HG03558 (cell line): ENCODE results near the gene UFC1.

ENCODE experiments used
- ATAC-seq: cut with Tn5 transposase; IDR thresholded peaks from one replicate; pipeline ENCODE4 v1.9.1; 2021; ENCODE audit warnings: moderate number of reproducible peaks; ENCODE audit not compliant: unreplicated experiment; ENCODE audit errors: extremely low read depth

The UFC1 gene

DNA sequence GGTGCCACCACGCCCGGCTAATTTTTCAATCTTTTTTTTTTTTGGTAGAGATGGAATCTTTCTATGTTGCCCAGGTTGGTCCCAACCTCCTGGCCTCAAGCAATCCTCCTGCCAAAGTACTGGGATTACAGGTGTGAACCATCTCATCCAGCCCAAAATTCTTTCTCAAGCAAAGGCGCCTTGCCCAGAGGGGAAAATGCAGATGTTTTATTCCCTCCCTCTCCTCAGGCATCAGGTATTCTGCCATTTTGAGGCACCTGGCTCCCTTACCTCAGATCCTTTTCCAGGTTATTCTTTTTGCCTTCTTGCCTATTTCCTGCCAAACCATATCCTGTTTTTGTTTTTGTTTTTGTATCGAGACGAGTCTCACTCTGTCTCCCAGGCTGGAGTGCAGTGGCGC is 34.6 kb downstream of the UFC1 start:
- ATAC-seq, result no peak

DNA sequence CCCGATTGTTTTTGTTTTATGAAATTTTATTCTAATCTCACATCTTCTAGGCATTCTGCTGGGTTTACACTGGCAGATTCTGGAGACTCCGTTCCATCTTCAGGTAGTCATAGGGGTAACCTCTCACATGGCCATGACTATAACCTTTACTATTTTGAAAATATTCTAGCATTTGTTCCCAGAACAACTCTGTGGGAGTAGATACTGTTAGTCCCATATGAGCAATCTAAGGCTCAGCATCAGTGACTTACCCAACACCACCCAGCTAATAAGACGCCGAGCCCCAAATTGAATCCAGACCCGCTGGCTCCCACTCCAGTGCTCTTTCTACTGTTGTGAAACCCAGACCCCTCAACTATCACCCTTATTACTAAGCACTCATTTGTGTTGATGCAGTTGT is 35.3 kb downstream of the UFC1 start:
- ATAC-seq, result no peak

DNA sequence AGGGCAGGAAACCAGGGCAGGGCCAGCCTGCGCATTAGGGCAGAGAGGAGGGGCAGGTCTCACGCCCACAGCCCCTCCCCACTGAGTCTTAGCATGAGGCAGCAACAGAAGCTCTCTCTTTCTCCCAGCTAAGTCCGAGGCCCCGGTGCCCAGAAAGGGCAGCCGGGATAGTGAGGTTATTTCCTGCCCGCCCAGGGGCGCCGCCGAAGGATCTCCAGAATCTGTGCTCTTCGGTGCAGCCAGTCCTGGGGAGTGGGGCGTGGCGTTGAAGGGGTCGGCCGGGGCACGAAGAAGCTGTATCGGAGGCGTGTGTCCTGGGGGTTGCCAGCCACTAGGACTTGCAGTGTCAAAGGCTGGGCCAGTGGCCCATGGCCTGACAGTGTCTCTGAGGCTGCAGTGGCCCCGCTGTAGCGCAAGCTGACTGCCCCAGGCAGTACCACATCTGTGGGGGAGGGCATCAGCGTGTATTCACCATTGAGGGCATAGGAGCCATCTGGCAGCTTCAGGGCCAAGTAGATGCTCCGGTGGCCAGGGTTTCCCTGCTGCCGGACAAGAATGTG is 37.3 kb downstream of the UFC1 start:
- ATAC-seq, result no peak

DNA sequence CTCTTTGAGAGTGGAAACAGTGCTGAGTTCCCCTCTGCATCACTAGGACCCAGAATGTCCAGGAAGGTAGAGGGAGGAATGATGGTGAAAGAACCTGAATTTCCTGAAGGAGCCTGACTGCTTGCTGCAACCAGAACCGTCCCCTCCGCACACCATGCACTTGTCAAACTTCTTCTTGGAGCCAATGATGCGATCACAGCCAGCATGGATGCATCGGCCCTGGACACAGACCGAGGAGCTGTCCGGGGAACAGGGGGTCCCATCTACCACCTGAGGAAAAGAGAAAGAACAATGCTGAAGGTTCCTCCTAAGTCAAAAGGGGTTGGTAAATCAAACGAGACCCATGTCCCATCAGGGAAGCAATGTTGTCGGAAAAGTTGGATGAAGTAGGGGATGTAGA is 38.2 kb downstream of the UFC1 start:
- ATAC-seq, result no peak

DNA sequence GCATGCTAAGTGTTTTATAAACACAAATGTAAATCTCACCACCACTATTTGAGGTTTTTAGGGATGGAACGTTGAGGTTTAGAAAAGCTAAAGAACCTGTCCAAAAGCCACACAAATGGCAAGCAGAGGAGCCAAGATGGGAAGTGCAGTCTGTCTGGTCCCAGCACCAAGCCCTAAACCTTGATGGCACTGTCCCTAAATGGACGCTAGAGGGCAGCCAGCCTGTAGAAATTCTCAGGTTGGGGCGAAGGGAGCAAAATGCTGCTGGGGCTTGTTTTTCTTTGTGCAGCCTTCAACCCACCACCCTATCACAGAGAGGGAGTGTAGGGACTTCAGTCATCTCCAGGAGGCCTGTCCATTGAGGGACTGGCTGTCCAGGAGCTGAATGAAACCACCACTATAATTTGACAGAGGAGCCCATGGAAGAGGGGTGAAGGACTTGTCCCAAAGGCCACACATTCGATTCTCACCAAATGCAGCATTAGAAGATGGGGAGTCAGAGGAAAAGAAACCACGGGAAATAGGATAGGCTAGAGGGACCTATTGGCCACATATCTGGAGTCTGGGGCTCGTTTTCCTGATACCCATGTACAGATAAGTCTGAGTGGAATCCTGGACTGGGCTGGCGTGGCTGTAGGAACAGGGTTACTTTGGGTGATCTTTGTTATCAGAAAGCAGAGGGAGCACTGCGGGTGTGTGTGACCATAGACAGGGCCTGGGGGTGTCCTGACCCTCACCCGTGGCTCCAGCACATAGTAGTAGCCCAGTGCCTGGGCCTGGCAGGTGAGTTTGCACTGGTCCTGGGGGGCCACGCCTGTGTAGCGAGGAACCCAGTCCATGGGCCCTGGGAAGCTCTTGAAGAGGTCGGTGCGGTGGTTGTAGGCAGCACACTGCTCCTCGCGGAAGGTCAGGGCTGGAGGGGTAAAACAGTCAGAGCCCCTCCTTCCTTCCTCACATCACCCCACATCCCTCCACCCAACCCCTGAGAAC is 39.0 kb downstream of the UFC1 start:
- ATAC-seq, result peak; percentile 44

DNA sequence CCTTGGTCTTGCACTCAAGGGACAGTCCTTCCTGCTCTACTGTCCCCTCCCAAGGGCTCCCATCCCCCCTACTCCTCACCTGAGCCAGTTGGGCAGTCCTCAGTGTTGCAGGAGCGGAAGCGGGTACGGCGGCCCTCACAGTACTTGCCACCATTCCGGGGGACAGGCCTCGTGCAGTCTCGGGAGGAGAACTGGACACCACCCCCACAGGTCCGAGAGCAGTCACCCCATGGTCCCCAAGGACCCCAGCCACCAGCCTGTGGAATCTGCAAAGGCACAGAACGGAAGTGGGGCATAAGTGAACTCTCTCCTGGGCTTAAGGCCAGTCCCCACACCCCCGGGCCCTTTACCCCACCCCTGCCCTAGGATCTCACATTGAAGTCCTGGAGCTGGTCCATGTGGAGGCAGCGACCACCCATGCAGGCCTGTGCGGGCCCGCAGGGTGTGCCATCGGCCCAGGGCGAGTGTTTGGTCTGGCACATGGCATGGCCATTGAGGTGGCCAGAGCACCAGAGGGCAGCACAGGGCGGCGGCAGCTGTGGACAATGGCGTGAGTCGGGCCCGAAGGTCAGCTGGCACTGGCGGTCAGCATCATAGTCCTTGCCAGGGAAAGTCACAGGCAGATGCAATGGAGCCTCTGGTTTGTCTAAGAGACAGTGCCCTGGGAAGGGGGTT is 39.9 kb downstream of the UFC1 start:
- ATAC-seq, result no peak

DNA sequence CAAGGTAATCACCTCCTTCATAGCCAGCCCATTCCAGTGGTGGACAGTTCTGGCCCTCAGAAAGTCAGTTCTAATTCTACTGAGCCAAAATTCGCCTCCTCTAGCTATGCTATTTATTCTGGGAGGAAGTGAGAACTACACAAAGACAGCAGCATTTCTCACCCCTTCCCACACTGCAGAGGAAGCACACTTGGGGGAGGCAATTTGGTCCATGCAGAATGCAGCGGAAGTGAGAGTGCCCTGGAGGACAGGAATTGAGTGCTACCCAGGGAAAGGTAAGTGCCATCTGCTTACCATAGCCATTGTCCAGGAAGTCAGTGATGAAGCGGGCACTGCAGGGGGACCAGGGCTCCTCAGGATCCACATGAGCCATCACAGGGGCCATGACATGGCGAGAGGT is 41.4 kb downstream of the UFC1 start:
- ATAC-seq, result no peak

DNA sequence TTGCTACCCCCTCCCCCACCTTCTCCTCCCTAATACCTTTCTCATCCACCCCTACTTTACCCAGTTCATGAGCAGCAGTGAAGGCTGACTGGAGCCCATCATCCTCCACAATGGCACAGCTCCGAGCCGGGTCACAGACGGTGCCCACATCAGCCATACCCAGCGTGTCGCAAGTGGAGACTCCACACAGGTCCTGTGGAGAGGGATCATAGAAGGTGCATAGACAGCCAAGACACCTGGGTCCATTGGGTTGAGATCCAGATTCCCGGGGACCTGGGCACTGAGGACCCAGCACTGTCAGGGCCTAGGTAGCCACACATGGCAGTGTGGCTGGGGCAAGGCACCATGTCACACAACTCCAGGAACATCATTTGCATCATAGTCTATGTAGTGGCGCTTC is 42.3 kb downstream of the UFC1 start:
- ATAC-seq, result no peak

DNA sequence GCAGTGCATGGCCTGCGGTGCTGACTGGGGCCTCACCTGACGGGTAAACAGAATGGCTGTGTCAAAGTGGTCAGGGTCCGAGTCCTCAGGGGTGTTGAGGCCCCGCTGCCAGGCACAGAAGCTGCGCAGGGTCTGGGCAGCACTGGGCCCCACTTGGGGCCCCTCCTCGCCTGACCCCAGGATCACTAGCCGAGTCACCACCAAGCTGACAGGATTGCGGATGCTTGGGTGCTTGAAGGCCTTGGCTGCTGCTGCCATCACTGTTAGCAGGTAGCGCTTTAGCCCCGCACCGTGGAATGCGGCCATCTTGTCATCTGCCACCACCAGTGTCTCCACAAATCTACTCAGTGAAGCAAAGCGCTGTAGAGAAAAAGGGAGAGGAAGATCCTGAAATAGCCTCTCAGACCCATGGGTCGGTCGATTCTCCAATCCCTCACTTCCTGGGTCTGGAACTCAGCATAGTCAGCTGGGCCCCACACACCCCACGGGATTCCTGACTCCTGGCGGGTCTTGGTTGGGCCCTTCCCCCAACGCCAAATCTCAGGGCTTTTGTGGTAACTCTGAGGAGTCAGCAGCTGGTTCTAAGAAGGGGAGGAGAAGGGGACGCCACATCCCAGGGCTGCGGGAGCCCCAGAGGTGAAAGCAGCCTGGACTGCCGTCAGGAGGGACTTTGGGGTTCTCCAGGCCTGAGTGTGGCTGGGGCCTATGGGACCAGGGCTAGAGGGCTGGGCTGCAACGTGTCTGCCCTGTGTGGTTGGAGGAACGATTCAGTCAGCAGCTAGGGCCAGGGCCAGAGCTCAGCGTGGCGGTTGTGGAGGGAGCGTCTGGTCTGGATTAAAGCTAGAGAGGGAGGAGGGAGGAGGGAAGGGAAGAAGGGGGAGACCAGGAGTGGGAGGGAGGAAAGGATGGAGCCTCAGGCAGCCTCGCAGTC is 43.0 kb downstream of the UFC1 start:
- ATAC-seq, result no peak

DNA sequence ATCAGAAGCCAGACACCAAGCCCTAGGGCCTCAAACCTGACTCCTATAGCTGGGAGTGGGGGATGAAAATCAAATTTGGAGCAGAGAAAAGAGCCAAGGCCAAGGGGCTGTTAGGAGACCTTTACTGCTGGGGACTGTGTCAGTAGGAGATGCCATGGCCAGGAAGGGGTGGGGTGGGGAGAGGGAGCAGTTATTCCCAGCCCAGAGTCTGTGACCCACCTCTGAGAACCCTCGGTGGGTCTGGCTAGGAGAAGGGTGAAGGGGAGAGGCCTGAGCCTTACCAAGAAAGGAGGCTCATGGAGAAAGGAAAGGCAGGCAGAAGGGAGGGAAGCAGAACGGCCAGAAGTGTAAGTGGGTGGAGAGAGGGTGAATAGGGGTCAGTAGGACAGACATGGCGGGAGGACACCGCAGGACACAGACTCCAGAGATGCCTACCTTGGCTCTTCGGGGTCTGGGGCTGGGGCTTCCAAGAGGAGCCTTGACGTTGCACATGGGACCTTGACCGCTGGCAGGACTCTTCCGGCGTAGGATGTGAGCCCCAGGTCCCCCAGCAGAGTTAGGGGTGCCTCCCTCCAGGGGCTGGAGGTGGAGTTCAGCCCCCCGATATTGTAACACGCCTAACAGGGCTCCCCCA is 43.9 kb downstream of the UFC1 start:
- no peak for ATAC-seq

DNA sequence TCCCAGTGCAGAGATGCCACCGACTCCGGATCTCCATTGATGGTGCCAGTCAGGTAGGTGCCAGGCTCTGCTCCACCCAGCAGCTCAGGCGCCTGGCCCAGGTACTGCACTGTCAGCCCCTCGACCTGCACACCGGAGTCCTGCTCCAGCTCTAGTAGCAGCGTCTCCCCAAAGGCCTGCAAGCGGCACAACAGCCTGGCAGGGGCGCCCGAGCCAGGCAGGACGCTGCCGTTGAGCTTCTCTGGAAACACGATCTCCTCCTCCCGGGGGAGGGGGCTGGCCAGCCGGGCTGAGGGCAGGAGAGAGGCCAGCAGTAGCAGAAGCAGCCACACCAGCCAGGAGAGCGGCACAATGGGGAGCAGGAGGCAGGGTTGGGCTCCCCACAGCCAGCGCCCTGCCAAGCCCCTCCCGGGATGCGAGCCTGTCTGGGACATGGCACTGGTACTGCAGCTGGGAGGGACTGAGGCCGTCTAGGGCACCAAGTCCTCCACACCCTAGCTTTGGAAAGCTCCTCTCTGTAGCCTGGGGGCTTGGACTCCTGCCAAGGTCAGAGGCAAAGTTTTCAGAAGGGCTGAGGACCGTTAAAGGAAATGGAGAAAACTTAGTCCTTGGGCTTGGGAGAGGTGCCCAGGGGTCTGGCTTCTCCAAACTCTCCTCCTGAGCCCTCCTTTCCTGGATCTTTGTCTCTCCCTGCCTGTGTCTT is 44.6 kb downstream of the UFC1 start:
- ATAC-seq, result no peak

DNA sequence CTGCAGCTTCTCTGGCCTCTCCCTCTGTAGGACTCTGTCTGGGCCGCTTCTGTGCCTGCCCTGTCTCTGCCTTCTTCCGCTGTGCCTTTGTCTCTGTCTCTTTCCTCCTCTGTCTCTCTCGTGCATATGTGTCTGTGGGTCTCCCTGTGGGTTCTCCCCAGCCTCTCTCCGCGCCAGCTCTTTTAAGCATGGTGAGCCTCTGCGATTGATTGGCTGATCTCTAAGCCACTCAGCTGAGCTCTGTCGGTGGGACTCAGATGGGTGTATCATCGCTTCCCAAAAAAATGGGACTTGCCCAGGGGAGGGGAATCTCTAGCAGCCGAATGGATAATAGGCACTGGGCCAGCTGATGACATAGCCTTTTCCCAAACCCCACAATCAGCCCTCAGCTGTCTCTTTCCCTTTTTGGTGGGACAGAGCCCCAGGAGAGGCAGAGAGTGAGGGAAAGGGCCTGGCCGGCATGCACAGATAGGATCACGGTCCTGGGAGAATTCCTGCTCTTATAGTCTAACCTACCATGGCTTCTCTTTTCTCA is 45.2 kb downstream of the UFC1 start, which contains the start of gene ADAMTS4:
TSS of gene ADAMTS4 (minus strand) at position 158 of the 535 bp plus-strand sequence. CDS start 427 bp downstream, outside the sequence.
- ATAC-seq, result no peak

DNA sequence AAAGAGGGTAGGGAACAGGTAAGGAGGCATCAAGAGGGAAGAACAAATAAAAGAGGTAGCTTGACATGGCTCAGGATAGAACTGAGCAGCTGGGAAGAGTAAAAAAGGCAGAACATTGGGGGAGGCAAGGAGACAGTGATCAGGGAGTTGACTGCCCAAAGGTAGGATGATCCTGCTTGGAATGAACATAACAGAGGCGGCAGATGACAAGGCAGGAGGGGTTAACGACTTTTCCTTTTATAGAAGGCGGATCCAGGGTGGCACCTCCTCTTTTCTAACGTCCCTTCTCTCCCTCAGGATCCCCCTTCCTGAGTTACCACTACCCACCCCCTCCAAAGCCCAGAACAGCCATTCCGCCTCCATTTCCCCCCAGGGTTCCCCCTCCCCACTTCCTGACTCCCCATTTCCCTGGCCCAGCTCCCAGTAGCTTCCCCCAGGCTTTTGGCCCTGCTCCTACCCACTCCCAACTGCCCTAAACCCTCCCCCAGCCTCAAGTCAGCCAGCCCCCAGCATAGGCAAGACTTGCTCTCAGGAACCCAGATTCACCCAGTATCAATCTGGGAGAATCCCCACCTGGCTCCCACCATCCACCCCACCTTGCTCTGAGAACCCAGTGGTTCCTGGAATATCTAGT is 45.8 kb downstream of the UFC1 start:
- no peak for ATAC-seq

DNA sequence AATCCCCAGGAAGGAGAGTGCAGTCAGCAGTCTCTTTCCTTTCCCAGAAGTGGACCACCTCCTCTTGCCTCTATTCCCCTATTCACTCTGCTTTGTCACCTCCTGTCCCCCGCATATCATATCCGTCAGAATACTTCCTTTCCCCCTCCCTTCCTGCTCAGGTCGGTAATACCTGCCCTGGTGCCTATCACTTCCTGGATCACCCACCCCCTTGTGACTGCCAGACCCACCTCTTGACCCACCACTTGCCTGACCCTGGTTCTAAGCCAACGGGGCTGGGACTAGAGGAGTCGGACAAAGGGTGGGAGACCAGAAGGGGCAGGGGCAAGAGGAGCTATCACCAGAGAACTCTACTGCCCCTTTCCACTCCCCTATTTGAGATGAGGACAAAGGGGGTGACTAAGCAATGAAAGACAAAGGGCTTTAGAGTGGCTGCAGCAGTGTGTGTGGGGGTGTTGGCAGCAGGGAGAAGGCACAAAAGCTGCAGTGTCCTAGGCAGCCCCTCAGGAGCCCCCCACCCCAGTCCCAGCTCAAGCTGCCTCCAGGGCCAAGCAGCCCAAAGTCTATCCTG is 46.7 kb downstream of the UFC1 start:
- ATAC-seq, result no peak

DNA sequence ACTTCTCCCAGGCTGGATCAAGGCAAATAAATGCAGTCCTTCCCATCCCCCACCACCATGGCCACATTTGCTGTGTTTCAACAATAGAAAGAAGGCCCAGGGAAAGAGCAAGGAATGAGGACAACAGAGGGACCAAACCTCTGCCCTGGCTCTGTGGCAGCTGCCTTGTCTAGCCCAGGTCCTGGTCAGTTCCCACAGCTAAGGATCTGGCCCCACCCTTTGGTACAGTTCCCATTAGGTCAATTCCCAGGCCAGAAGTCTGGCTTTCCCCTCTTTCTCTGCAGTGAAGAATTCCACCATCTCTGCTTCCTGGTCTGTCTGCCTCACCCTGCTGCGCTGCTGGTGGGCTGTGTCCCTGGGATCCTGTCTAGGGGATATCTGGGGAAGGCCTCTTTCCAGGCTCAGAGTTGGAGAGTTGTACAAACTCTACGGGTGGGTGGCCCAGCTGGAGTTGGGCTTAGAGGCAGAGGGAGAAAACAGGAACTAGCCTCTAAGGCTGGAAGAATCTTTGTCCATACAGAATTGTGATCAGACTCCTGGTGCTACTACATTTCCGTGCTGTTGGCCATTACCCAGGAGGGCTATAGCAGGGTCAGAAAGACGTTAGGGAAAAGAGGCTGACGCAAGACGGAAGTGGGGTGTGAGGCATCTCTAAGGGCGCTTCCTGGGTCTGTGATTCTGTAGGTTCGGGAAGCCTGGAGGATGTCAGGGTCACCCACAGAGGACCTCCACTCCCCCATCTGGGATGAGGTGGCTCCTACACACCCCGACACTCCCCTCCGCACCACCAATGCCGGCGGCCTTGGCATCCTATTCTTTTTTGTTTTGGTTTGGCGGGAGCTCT is 47.4 kb downstream of the UFC1 start:
- no peak for ATAC-seq

DNA sequence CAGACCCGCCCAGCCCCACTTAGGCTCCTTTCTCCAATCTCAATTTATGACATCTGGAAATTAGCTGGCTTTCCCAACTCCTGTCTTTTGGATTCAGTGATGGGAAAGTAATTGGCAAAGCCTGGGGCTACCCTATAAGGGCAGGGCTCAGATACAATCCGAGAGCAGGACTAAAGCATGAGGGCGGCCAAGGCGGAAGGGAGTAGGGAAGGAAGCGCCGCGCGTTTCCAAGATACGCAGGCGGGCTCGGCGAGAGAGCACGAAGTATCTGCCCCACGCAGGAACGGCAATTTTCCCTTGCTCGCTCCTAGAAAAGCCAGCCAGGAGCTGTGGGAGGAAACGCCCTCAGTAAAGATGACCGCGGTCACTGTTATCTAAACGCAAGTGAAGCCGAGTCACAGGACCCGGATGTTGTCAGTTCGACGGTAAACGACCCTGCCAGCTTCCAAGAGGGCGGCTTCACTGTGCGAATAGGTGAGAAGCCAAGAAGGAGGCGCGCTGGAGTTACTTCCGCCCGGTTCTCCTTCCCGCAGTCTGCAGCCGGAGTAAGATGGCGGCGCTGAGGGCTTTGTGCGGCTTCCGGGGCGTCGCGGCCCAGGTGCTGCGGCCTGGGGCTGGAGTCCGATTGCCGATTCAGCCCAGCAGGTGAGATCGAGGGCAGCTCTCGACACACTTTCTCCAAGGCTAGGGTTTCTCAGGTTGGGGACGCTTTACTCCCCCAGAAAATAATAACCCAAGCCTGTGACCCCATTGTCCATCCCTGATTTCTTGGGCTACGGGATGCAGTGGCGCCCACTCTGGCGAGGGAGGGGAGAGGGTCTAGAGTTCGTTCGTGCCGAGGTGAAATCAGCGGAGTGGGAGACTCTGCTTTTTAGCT is 48.3 kb downstream of the UFC1 start, which contains the start of gene NDUFS2:
TSS of gene NDUFS2 (plus strand) at position 532 of the 877 bp plus-strand sequence. CDS start at position 551, 19 bp downstream.
- peak; percentile 64 for ATAC-seq
